HG03039 (cell line): ENCODE measurements around the gene HSPB6.
"Not testable (repeated sequence)": the region's sequence is repeated elsewhere in the genome, so short reads cannot be mapped to it uniquely, and the experiment has no call there.

Experiments
- ATAC-seq: cut with Tn5 transposase; IDR thresholded peaks from one replicate; pipeline ENCODE4 v1.9.1; 2021; ENCODE audit warnings: mild to moderate bottlenecking, moderate library complexity; ENCODE audit not compliant: unreplicated experiment

The HSPB6 gene

GRCh38 chr19:35786299-35787160 is 29.7 kb upstream of the HSPB6 start:
- ATAC-seq: no peak

DNA sequence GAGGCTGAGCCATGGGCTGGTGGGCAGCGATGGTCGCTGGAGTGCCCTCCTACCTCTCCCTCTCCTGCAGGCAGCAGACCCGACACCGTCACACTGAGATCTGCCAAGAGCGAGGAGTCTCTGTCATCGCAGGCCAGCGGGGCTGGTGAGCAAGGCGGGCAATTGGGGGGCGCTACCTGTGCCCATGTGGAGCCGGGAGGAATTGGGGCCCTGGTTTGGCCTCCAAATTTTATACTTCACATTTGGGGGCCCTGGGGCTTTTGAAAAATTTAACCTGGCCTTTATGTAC is 28.5 kb upstream of the HSPB6 start:
- no peak for ATAC-seq

DNA sequence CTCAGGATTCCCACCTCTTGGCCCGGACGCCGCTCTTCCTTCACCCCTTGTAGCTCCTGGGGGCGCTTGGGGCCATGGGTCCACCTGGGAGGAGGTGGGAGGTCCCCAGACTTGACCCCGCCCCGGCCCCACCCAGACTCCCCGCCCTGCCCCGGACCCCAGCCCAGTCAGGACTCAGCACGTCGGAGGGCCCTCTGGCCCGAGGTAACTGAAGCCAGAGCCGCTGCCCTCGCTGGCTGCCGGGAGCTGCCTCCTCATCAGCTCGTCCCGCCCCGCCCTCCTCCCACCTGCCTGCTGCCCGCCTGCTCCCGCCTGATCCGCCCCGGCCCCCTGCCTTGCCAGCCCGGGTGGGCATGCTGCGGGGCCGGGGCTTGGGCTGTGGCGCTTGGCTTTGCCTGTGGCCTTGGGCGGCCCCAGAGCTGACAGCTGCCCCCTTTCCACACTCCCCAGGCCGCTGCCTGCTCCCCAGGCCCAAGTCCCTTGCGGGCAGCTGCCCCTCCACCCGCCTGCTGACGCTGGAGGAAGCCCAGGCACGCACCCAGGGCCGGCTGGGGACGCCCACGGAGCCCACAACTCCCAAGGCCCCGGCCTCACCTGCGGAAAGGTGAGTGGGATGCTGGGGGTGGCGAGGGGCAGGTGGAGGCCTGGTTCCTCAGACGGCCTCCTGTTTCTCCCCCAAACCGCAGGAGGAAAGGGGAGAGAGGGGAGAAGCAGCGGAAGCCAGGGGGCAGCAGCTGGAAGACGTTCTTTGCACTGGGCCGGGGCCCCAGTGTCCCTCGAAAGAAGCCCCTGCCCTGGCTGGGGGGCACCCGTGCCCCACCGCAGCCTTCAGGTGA is 27.9 kb upstream of the HSPB6 start:
- no peak for ATAC-seq

GRCh38 chr19:35783469-35784434 is 26.9 kb upstream of the HSPB6 start:
- ATAC-seq: no peak

DNA sequence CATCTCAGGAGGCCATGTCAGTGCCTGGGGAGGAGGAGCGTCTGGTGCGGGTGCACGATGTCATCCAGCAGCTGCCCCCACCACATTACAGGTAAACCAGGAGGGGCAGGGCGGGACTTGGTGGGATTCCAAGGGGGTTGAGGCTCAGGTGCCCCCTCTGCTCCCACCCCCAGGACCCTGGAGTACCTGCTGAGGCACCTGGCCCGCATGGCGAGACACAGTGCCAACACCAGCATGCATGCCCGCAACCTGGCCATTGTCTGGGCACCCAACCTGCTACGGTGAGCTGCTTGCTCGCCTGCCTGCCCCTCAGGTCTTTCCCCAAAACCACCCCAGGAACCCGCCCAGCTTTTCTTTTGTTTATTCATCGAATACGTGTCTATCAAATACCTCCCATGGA is 25.8 kb upstream of the HSPB6 start:
- ATAC-seq: no peak

GRCh38 chr19:35781650-35782049 is 24.8 kb upstream of the HSPB6 start:
- ATAC-seq: no peak

- no peak for ATAC-seq
Measured at GRCh38 chr19:35780717-35781116, 23.9 kb upstream of the HSPB6 start.

DNA sequence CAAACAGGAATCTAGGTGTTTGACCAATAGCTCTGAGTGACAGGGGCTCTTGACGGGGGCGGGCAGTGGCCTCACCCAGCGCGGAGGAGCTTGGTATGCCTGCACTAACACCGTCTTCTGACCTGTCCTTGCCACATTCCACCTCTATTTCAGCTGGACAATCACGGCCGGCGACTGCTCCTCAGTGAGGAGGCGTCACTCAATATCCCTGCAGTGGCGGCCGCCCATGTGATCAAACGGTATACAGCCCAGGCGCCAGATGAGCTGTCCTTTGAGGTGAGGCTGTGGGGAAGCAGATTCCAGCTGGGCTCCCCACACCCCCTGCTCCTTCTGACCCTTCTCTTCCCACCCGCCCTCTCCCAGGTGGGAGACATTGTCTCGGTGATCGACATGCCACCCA is 23.2 kb upstream of the HSPB6 start:
- no peak for ATAC-seq

- no peak for ATAC-seq
Measured at GRCh38 chr19:35779033-35779432, 22.2 kb upstream of the HSPB6 start.

DNA sequence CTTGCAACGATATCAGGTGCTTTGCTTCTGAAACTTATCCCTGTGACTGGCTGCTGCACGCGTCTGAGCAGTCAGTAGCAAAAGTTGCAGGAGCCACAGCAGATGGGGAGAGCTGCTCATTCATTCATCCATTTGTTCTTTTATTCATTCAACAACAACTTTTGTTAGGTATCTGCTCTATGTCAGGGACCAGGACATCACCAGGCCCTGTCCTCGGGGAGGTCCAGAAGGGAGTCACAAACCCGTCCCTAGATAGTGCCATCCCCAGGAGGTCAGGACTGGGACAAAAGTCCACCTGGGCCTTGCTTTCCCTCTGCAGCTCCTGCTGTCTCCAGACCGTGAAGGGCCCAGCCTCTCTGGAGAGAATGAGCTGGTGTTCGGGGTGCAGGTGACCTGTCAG is 21.1 kb upstream of the HSPB6 start:
- no peak for ATAC-seq

GRCh38 chr19:35777086-35777841 is 20.4 kb upstream of the HSPB6 start:
- no peak for ATAC-seq

- no peak for ATAC-seq
Measured at GRCh38 chr19:35776102-35776788, 19.4 kb upstream of the HSPB6 start.

- peak; percentile 87 for ATAC-seq
Measured at GRCh38 chr19:35775298-35776101, 18.7 kb upstream of the HSPB6 start, which contains the start of gene ARHGAP33. ARHGAP33 (plus strand) TSS chr19:35775564; CDS start chr19:35775659, 95 bp downstream.

DNA sequence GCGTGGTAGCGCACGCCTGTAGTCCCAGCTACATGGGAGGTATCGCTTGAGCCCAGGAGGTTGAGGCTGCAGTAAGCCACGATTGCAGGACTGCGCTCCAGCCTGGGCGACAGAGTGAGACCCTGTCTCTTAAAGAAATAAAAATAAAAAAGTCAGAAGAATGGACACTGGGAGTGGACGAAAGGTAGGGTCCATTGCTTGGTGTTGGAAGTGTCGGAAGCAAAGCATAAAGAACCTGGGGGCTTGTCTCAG is 18.1 kb upstream of the HSPB6 start:
- ATAC-seq: no peak

DNA sequence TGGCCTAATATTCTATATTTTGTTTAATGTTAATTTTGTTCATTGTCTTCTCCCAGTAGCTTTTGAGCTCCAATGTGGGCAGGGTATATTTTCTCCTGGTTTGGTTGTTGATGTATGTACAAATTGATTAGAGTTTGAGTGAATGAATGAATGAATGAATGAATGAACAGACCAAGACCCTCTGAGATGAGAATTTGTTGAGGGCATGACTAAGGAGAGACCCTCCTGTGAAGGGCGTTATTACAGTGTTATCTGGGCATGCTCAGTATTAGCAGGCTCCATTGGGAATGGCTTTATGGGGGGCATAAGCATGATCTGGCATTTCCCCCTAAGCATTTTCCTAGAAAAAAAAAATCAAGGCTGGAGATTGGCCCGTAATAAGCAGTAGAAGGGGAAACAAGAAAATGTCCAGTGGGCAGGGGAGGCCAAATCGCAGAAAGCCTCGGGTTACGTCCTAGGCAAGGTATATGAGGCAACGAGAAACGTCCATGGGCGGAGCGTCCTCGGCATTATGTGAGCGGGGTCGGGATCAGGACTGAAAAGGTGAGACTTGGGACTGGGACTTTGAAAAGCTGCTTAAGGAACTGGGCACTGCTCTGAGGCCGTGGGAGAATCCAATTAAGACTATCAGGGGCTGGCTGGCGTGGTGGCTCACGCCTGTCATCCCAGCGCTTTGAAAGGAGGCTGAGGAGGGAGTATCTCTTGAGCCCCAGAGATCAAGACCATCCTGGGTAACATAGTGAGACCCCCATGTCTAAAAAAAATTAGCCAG is 17.6 kb upstream of the HSPB6 start:
- ATAC-seq: no peak

DNA sequence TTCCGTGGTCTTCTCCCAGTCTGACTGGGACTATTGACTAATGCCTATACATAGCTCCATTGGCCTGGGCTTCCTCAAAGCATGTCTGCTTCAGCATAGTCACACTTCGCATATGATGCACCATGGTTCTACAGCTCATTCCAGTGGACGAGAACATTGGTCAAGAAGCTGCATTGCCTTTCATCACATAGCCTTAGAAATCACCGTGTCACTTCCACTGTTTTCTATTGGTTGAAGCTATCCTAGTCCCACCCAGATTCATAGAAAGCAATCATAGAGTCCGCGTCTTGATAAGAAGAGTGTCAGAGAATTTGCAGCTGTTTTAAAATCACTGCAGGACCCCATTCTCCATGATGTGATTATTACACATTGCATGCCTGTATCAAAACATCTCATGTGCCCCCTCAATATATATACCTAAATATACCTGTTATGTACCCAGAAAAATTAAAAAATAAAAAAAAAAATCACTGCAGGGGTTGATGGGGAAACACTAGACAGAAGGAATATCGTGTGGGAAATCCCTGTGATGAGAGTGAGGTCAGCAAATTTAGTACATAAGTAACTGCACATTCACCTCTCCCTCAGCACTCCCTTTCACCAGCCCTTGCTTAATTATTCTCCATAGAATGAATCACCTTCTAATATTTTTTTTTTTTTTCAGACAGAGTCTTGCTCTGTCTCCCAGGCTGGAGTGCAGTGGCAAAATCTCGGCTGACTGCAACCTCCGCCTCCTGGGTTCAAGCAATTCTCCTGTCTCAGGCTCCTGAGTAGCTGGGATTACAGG is 16.4 kb upstream of the HSPB6 start:
- no peak for ATAC-seq

DNA sequence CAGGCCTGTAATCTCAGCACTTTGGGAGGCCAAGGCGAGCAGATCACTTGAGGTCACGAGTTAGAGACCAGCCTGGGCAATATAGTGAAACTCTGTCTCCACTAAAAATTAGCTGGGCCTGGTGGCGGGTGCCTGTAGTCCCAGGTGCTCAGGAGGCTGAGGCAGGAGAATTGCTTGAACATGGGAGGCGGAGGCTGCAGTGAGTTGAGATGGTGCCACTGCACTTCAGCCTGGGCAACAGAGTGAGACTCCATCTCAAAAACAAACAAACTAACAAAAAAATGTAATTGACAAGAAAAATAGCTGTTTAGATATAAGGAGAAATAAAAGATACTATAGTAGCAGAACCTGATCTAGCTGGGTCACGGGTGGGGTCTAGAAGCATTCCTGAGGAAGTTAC is 15.5 kb upstream of the HSPB6 start:
- not testable (repeated sequence) for ATAC-seq

DNA sequence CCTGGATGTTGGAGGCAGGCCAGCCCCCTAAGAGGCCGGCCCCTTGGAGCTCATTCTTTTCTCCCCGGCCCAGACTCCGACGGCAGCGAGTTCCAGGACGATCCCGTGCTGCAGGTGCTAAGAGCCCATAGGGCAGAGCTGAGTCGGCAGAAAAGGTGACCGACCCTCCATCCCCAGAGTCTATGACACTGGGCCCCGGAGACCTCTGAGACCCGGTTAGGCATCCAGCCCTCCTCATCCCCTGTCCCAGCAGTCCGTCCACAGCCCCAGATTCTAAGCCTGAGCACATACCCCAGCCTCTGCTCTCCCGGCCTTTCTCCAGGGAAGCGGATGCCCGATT is 11.2 kb upstream of the HSPB6 start:
- no peak for ATAC-seq
